ENCODE data around the gene ANXA2R. TPM values are rescaled to one million over a fixed set of nuclear protein-coding genes. Genes with fewer than 3 reads are reported as not detected.

Gene ANXA2R
- total RNA-seq, 1 donor from 2014 or later = 1.4 TPM

DNA sequence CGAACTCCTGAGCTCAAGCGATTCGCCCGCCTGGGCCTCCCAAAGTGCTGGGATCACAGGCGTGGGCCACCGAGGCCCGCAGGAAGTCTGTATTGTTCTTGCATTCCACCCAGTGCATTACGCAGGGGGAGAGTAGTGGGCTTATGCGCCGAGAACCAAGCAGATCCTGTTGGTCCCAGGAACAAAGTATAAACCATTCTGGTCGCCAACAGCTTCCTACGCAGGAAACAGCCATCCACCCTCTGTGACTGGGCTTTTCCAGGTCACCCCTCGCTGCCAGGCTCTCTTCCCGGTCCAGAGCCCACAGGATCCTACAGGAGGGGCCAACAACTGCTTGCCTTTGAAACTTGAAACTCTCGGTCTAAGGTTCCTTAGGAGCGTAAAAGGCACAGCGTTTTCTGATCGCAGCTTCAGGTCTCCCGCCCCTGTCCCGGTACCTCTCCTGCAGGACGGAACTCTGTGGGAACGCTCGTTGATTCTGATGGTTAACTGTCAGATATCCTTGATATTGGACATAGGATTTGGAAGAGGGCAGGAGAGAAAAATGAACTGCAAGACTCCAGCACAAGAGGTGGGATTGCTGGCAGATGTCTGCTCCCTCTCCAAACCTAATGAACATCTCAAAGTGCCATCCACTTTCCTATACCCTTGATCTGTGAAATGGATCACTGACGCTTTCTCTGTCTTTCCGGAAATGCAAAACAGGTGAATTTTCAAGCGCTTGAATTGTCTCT, 4.2 kb upstream of the ANXA2R start:
- peak overlapping the region; percentile 51 for H3K4me3 Mint-ChIP-seq
- peaks cover 39% of the 10 kb centered on the region for H3K4me1 Mint-ChIP-seq
- TF ChIP-seq, protein P1, sequence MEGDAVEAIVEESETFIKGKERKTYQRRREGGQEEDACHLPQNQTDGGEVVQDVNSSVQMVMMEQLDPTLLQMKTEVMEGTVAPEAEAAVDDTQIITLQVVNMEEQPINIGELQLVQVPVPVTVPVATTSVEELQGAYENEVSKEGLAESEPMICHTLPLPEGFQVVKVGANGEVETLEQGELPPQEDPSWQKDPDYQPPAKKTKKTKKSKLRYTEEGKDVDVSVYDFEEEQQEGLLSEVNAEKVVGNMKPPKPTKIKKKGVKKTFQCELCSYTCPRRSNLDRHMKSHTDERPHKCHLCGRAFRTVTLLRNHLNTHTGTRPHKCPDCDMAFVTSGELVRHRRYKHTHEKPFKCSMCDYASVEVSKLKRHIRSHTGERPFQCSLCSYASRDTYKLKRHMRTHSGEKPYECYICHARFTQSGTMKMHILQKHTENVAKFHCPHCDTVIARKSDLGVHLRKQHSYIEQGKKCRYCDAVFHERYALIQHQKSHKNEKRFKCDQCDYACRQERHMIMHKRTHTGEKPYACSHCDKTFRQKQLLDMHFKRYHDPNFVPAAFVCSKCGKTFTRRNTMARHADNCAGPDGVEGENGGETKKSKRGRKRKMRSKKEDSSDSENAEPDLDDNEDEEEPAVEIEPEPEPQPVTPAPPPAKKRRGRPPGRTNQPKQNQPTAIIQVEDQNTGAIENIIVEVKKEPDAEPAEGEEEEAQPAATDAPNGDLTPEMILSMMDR (IDR thresholded peaks at IDR 0.05; ENCODE audit: unreplicated experiment) = no peak
- no peak for DNase-seq (ENCODE audit: low spot score in 2 of 2, unreplicated experiment in 2 of 2)
- no peaks in the 10 kb centered on the region for H3K36me3 Mint-ChIP-seq
- peaks cover 62% of the 10 kb centered on the region for H3K27me3 Mint-ChIP-seq (ENCODE audit: low read depth)
- H3K27ac Mint-ChIP-seq = peak overlapping the region; percentile 69
- H3K9me3 Mint-ChIP-seq = no peaks in the 10 kb centered on the region

- peak overlapping the region; percentile 71 for H3K4me3 Mint-ChIP-seq
- H3K4me1 Mint-ChIP-seq = peaks cover 37% of the 10 kb centered on the region
- H3K36me3 Mint-ChIP-seq = no peaks in the 10 kb centered on the region
- no peak for DNase-seq (ENCODE audit: low spot score in 2 of 2, unreplicated experiment in 2 of 2)
- H3K27ac Mint-ChIP-seq = peak overlapping the region; percentile 93
- TF ChIP-seq, protein P1 (IDR thresholded peaks at IDR 0.05; ENCODE audit: unreplicated experiment) = no peak
- H3K27me3 Mint-ChIP-seq (ENCODE audit: low read depth) = peaks cover 69% of the 10 kb centered on the region
- no peaks in the 10 kb centered on the region for H3K9me3 Mint-ChIP-seq
Measured at GRCh38 chr5:43043400-43043756, 3.3 kb upstream of the ANXA2R start.

- Mint-ChIP-seq H3K36me3 (no peaks in the 10 kb centered on the region), H3K4me1 (peaks cover 34% of the 10 kb centered on the region), H3K4me3 (peak overlapping the region; percentile 71), H3K9me3 (no peaks in the 10 kb centered on the region), H3K27ac (peak overlapping the region; percentile 93), H3K27me3 (ENCODE audit: low read depth) (peaks cover 75% of the 10 kb centered on the region)
- DNase-seq (ENCODE audit: low spot score in 2 of 2, unreplicated experiment in 2 of 2) = peak in 1 of 2 experiments; percentile 68
- TF ChIP-seq, protein P1 (IDR thresholded peaks at IDR 0.05; ENCODE audit: unreplicated experiment) = no peak
Measured at GRCh38 chr5:43042626-43043399, 2.7 kb upstream of the ANXA2R start.

- peak overlapping the region; percentile 93 for H3K27ac Mint-ChIP-seq
- peak overlapping the region; percentile 71 for H3K4me3 Mint-ChIP-seq
- no peaks in the 10 kb centered on the region for H3K36me3 Mint-ChIP-seq
- TF ChIP-seq, protein P1 (IDR thresholded peaks at IDR 0.05; ENCODE audit: unreplicated experiment) = peak; percentile 10
- peaks cover 37% of the 10 kb centered on the region for H3K4me1 Mint-ChIP-seq
- no peaks in the 10 kb centered on the region for H3K9me3 Mint-ChIP-seq
- DNase-seq (ENCODE audit: low spot score in 2 of 2, unreplicated experiment in 2 of 2) = peak in 1 of 2 experiments; percentile 74
- H3K27me3 Mint-ChIP-seq (ENCODE audit: low read depth) = peaks cover 81% of the 10 kb centered on the region
Measured at GRCh38 chr5:43042176-43042625, 2.1 kb upstream of the ANXA2R start.

GRCh38 chr5:43041669-43042175, 1.6 kb upstream of the ANXA2R start:
- TF ChIP-seq, protein P1 (IDR thresholded peaks at IDR 0.05; ENCODE audit: unreplicated experiment) = peak; percentile 9
- H3K36me3 Mint-ChIP-seq = no peaks in the 10 kb centered on the region
- DNase-seq (ENCODE audit: low spot score in 2 of 2, unreplicated experiment in 2 of 2) = no peak
- H3K27ac Mint-ChIP-seq = peak overlapping the region; percentile 93
- peaks cover 84% of the 10 kb centered on the region for H3K27me3 Mint-ChIP-seq (ENCODE audit: low read depth)
- peak overlapping the region; percentile 71 for H3K4me3 Mint-ChIP-seq
- H3K9me3 Mint-ChIP-seq = no peaks in the 10 kb centered on the region
- H3K4me1 Mint-ChIP-seq = peaks cover 37% of the 10 kb centered on the region

Data from mesothelial cell of epicardium (in vitro differentiated cells).